Endothelial cell (in vitro differentiated cells): ENCODE measurements around the gene TBX3. TPM values are rescaled to one million over a fixed set of nuclear protein-coding genes. Genes with fewer than 3 reads are reported as not detected.

ENCODE experiments used
- DNase-seq: peaks from one replicate; pipeline ENCODE4 v3.0.0; 2021; ENCODE audit warnings: low spot score
- H3K27ac Mint-ChIP-seq: one replicate; pipeline ENCODE4 v1.8.0; 2021; ENCODE audit warnings: mixed read lengths, inconsistent platforms; ENCODE audit not compliant: unreplicated experiment
- H3K27me3 Mint-ChIP-seq: one replicate; pipeline ENCODE4 v1.8.0; 2021; ENCODE audit warnings: mild to moderate bottlenecking, moderate library complexity, mixed read lengths, inconsistent platforms; ENCODE audit not compliant: unreplicated experiment
- H3K36me3 Mint-ChIP-seq: one replicate; pipeline ENCODE4 v1.8.0; 2021; ENCODE audit warnings: mild to moderate bottlenecking, low read depth, mixed read lengths, inconsistent platforms; ENCODE audit not compliant: unreplicated experiment
- H3K4me1 Mint-ChIP-seq: one replicate; pipeline ENCODE4 v1.8.0; 2021; ENCODE audit warnings: mild to moderate bottlenecking, mixed read lengths, inconsistent platforms; ENCODE audit not compliant: unreplicated experiment
- H3K4me3 Mint-ChIP-seq: one replicate; pipeline ENCODE4 v1.8.0; 2021; ENCODE audit warnings: mild to moderate bottlenecking, mixed read lengths, inconsistent platforms; ENCODE audit not compliant: unreplicated experiment
- H3K9me3 Mint-ChIP-seq: one replicate; pipeline ENCODE4 v1.8.0; 2021; ENCODE audit warnings: mixed read lengths, inconsistent platforms; ENCODE audit not compliant: unreplicated experiment
- CTCF ChIP-seq: fragments of 200-600 bp; sonication (generic); IDR thresholded peaks from one replicate; pipeline ENCODE4 v1.5.0; 2021; ENCODE audit warnings: antibody characterized with exemption; ENCODE audit not compliant: unreplicated experiment
- total RNA-seq: library from RNA; stranded (reverse); fragmentation: NEBNext Ultra II Directional; extraction: Animal tissue kit (Norgen Biotek cat#: 25700); gene quantifications from one replicate; pipeline ENCODE4 v1.2.1, GENCODE V29; 2021; ENCODE audit not compliant: unreplicated experiment

TBX3 gene
- total RNA-seq, 1 donor from 2014 or later = 0.41 TPM

GRCh38 chr12:114659084-114659483 lies 24.9 kb downstream of the TBX3 start:
- TF ChIP-seq CTCF = no peak
- no peak for DNase-seq
- H3K27ac Mint-ChIP-seq = no peak overlapping the region
- H3K4me3 Mint-ChIP-seq = no peak overlapping the region
- H3K27me3 Mint-ChIP-seq = no peaks in the 10 kb centered on the region
- peaks cover 7% of the 10 kb centered on the region for H3K4me1 Mint-ChIP-seq
- H3K36me3 Mint-ChIP-seq = no peaks in the 10 kb centered on the region
- no peaks in the 10 kb centered on the region for H3K9me3 Mint-ChIP-seq

- no peak for DNase-seq
- Mint-ChIP-seq H3K4me1 (peaks cover 7% of the 10 kb centered on the region), H3K27me3 (no peaks in the 10 kb centered on the region), H3K27ac (no peak overlapping the region), H3K36me3 (no peaks in the 10 kb centered on the region), H3K9me3 (no peaks in the 10 kb centered on the region), H3K4me3 (no peak overlapping the region)
- no peak for TF ChIP-seq CTCF
Measured at GRCh38 chr12:114658002-114658441, 26.0 kb downstream of the TBX3 start.

GRCh38 chr12:114657597-114657920 lies 26.4 kb downstream of the TBX3 start:
- no peaks in the 10 kb centered on the region for H3K9me3 Mint-ChIP-seq
- H3K4me3 Mint-ChIP-seq = no peak overlapping the region
- H3K36me3 Mint-ChIP-seq = no peaks in the 10 kb centered on the region
- DNase-seq = no peak
- H3K27ac Mint-ChIP-seq = no peak overlapping the region
- H3K27me3 Mint-ChIP-seq = no peaks in the 10 kb centered on the region
- TF ChIP-seq CTCF = no peak
- peaks cover 6% of the 10 kb centered on the region for H3K4me1 Mint-ChIP-seq

GRCh38 chr12:114656906-114657596 lies 26.9 kb downstream of the TBX3 start:
- Mint-ChIP-seq H3K4me3 (no peak overlapping the region), H3K27ac (no peak overlapping the region)

More at GRCh38 chr12:114656906-114657596, 26.9 kb downstream of the TBX3 start:
- H3K36me3 Mint-ChIP-seq = no peaks in the 10 kb centered on the region
- DNase-seq = no peak
- no peaks in the 10 kb centered on the region for H3K9me3 Mint-ChIP-seq
- TF ChIP-seq CTCF = no peak
- no peaks in the 10 kb centered on the region for H3K27me3 Mint-ChIP-seq
- H3K4me1 Mint-ChIP-seq = peaks cover 4% of the 10 kb centered on the region
